Loucy (cell line): ENCODE data around the gene EPB41L1.

Source experiments
- H2AFZ ChIP-seq: fragments of 200-600 bp; sonication (generic); 2 replicates; pipeline ENCODE4 v1.6.0; 2016; ENCODE audit warnings: antibody characterized with exemption, mild to moderate bottlenecking, low read length, moderate library complexity
- H3F3A ChIP-seq: fragments of 200-600 bp; 2 replicates; pipeline ENCODE4 v1.6.0; 2016; ENCODE audit warnings: antibody characterized with exemption, low read depth, mild to moderate bottlenecking
- H3K27me3 ChIP-seq: fragments of 200-600 bp; sonication (generic); 2 replicates; pipeline ENCODE4 v1.6.1; 2014; ENCODE audit warnings: low read length, mild to moderate bottlenecking; ENCODE audit not compliant: insufficient read depth, poor library complexity, severe bottlenecking
- H3K36me3 ChIP-seq: fragments of 200-600 bp; sonication (generic); 2 replicates; pipeline ENCODE4 v1.6.1; 2016; ENCODE audit warnings: low read length; ENCODE audit not compliant: insufficient read depth
- H3K4me1 ChIP-seq: fragments of 200-600 bp; sonication (generic); 2 replicates; pipeline ENCODE4 v1.5.1; 2014; ENCODE audit warnings: low read length, mild to moderate bottlenecking; ENCODE audit not compliant: insufficient read depth, poor library complexity, severe bottlenecking
- H3K4me2 ChIP-seq: fragments of 200-600 bp; sonication (generic); 2 replicates; pipeline ENCODE4 v1.6.0; 2014; ENCODE audit warnings: antibody characterized with exemption, low read length, low read depth, mild to moderate bottlenecking; ENCODE audit not compliant: poor library complexity, severe bottlenecking
- H3K4me3 ChIP-seq: fragments of 200-600 bp; sonication (generic); 2 replicates; pipeline ENCODE4 v1.5.1; 2014; ENCODE audit warnings: low read length, mild to moderate bottlenecking, mixed read lengths; ENCODE audit not compliant: poor library complexity, severe bottlenecking
- H3K79me2 ChIP-seq: fragments of 200-600 bp; sonication (generic); 2 replicates; pipeline ENCODE4 v1.6.1; 2014; ENCODE audit warnings: low read length; ENCODE audit not compliant: insufficient read depth
- H3K9ac ChIP-seq: fragments of 200-600 bp; sonication (generic); 2 replicates; pipeline ENCODE4 v1.6.0; 2014; ENCODE audit warnings: mild to moderate bottlenecking, low read depth, low read length, moderate library complexity; ENCODE audit not compliant: poor library complexity, severe bottlenecking
- H3K9me2 ChIP-seq: fragments of 200-600 bp; sonication (generic); replicated peaks from 2 replicates; pipeline ENCODE4 v1.6.1; 2016; ENCODE audit warnings: low read depth, low read length, mixed read lengths
- H3K9me3 ChIP-seq: fragments of 200-600 bp; sonication (generic); 2 replicates; pipeline ENCODE4 v1.6.1; 2014; ENCODE audit warnings: mild to moderate bottlenecking, antibody characterized with exemption, low read length, low read depth; ENCODE audit not compliant: insufficient read depth
- H4K20me1 ChIP-seq: fragments of 200-600 bp; sonication (generic); 2 replicates; pipeline ENCODE4 v1.6.0; 2014; ENCODE audit warnings: antibody characterized with exemption, low read length, mild to moderate bottlenecking; ENCODE audit not compliant: insufficient read depth, poor library complexity, severe bottlenecking
- EZH2phosphoT487 ChIP-seq: fragments of 200-600 bp; IDR thresholded peaks from 2 replicates; pipeline ENCODE4 v1.6.1; 2018; ENCODE audit warnings: antibody characterized with exemption, mild to moderate bottlenecking, moderate library complexity, borderline replicate concordance
- TF ChIP-seq, protein P1 (sequence below): fragments of 200-600 bp; sonication (generic); conservative IDR thresholded peaks from 2 replicates; pipeline ENCODE4 v1.5.1; 2014; ENCODE audit warnings: mild to moderate bottlenecking, antibody characterized with exemption, low read length

Gene EPB41L1

DNA sequence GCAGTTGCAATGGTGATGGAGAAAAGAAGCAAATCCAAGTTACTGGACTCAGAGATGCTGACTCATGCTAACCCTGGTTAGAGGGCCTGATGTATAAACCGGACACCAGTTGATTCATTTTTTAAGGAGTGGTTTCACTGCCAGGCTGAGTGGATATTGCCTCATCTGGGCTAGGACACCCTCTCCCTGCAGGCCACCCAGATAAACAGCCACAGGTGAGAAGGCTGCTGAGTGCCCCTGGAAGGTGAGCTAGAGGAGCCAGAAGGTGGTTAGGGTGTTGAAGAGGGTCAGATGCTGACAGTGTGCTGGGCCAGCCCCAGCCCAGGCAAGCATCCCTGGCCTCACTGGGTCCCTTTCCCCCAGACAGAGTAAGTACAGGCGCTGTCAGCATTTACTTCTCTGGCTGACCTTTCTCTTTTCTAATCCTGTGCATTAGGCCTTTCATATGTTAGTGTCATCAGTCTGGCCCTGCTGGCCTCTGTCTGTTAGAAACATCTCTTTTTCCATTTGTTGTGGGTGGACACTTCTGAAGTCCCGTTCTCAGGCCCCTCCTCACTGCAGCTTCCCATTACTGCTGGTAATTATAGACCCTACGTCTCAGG lies 13.5 kb downstream of the EPB41L1 start:
- TF ChIP-seq, protein P1, sequence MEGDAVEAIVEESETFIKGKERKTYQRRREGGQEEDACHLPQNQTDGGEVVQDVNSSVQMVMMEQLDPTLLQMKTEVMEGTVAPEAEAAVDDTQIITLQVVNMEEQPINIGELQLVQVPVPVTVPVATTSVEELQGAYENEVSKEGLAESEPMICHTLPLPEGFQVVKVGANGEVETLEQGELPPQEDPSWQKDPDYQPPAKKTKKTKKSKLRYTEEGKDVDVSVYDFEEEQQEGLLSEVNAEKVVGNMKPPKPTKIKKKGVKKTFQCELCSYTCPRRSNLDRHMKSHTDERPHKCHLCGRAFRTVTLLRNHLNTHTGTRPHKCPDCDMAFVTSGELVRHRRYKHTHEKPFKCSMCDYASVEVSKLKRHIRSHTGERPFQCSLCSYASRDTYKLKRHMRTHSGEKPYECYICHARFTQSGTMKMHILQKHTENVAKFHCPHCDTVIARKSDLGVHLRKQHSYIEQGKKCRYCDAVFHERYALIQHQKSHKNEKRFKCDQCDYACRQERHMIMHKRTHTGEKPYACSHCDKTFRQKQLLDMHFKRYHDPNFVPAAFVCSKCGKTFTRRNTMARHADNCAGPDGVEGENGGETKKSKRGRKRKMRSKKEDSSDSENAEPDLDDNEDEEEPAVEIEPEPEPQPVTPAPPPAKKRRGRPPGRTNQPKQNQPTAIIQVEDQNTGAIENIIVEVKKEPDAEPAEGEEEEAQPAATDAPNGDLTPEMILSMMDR = no peak
- no peak for TF ChIP-seq EZH2phosphoT487
- no peaks in the 10 kb centered on the region for H3F3A ChIP-seq
- H3K9me3 ChIP-seq = no peaks in the 10 kb centered on the region
- H4K20me1 ChIP-seq = no peaks in the 10 kb centered on the region
- no peak overlapping the region for H3K9ac ChIP-seq
- no peak overlapping the region for H3K4me2 ChIP-seq
- no peaks in the 10 kb centered on the region for H3K36me3 ChIP-seq
- no peaks in the 10 kb centered on the region for H3K79me2 ChIP-seq
- H3K4me1 ChIP-seq = peaks cover under 1% of the 10 kb centered on the region
- H3K4me3 ChIP-seq = no peak overlapping the region
- H2AFZ ChIP-seq = no peak overlapping the region
- H3K9me2 ChIP-seq = no peaks in the 10 kb centered on the region
- no peaks in the 10 kb centered on the region for H3K27me3 ChIP-seq

DNA sequence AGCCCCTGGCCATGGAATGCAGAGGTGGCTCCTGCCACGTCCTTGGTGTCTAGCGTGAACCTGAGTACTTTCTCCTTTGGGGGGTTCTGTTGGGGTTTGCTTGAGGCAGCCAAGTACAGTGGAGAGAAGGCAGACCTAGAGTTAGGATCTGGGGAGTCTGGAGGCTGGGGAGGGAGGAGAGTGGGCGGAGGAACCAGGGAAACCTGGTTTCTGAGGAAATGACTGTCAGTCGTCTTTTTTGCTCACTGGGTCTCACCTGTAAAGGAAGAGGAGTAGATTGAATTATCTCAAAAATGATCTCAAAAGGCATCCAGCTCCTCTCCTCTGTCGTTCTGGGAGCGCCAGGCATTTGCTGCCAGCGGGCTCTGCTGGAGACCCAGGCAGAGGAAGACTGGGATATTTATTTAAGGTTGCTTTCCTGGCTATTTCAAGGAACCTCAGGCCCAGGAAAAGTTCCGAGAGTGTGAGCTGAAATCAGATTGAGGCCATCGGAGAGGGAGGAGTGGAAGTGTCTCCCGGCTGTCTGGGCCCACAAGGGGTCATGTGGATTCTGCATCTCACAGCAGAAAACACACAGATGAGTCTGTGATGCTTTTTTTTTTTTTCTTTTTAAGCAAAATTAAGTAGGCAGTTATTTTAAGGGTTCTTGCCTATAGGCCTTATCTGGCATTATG lies 16.1 kb downstream of the EPB41L1 start:
- Histone ChIP-seq H3K27me3 (no peaks in the 10 kb centered on the region), H2AFZ (no peak overlapping the region), H3K9me2 (no peaks in the 10 kb centered on the region), H3K36me3 (no peaks in the 10 kb centered on the region), H3K9me3 (no peaks in the 10 kb centered on the region), H3K4me1 (peaks cover 10% of the 10 kb centered on the region), H4K20me1 (no peaks in the 10 kb centered on the region), H3F3A (no peaks in the 10 kb centered on the region), H3K4me2 (no peak overlapping the region), H3K9ac (no peak overlapping the region), H3K79me2 (no peaks in the 10 kb centered on the region), H3K4me3 (no peak overlapping the region)
- TF ChIP-seq, protein P1 = no peak
- no peak for TF ChIP-seq EZH2phosphoT487

DNA sequence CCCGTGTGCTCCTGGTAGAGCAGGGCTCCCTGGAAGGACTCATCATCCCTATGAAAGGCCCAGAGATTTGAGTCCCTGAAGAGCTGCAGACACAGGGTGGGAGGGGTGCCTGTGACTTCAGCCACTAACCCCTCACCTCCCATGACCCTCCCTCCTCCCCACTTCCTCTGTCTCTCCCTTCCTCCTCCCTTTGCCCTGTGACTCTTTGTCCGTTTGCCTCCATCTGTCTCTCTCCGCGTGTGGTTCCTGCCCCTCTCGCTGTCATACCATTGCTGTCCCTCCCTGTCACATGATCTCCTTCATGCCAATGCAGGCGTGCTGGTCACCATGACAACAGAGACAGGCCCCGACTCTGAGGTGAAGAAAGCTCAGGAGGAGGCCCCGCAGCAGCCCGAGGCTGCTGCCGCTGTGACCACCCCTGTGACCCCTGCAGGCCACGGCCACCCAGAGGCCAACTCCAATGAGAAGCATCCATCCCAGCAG lies 19.0 kb downstream of the EPB41L1 start:
- H3K4me1 ChIP-seq = peaks cover 10% of the 10 kb centered on the region
- no peaks in the 10 kb centered on the region for H3K27me3 ChIP-seq
- no peaks in the 10 kb centered on the region for H3K9me2 ChIP-seq
- H3K4me3 ChIP-seq = no peak overlapping the region
- no peaks in the 10 kb centered on the region for H3K9me3 ChIP-seq
- no peaks in the 10 kb centered on the region for H3K79me2 ChIP-seq
- H2AFZ ChIP-seq = peak overlapping the region; percentile 70
- H3K36me3 ChIP-seq = no peaks in the 10 kb centered on the region
- H3K9ac ChIP-seq = no peak overlapping the region
- no peaks in the 10 kb centered on the region for H4K20me1 ChIP-seq
- H3K4me2 ChIP-seq = peak overlapping the region; percentile 36
- TF ChIP-seq, protein P1 = no peak
- no peak for TF ChIP-seq EZH2phosphoT487
- no peaks in the 10 kb centered on the region for H3F3A ChIP-seq
